Cardiac fibroblast (primary cell): Measurements from ENCODE around the gene LNX1.

Experiments used
- DNase-seq, 2 donors: peaks; one replicate each; pipeline versions ENCODE4 v3.0.0 to v3.0.0-alpha.2; 2010; ENCODE audit warnings: low read depth in 2 of 2
- H3K4me3 ChIP-seq, 2 donors: replicated peaks in 1 of 2; 1 replicate in 1 of 2; 2 replicates in 1 of 2; pipeline ENCODE4 v1.5.1; 2011; ENCODE audit warnings: low read depth in 2 of 2, low read length in 2 of 2, mild to moderate bottlenecking in 2 of 2, moderate library complexity in 1 of 2
- CTCF ChIP-seq: IDR thresholded peaks from one replicate; pipeline ENCODE4 v1.5.1; 2011; ENCODE audit warnings: low read depth, mild to moderate bottlenecking, low read length, inconsistent platforms

LNX1 gene

GRCh38 chr4:53547983-53548382 lies 43.3 kb downstream of the LNX1 start:
- H3K4me3 ChIP-seq = no peak overlapping the region
- no peak for TF ChIP-seq CTCF
- DNase-seq = peak; percentile 50 to 78

- H3K4me3 ChIP-seq = no peak overlapping the region
- DNase-seq = no peak
- no peak for TF ChIP-seq CTCF
These were observed 45.2 kb downstream of the LNX1 start for GRCh38 chr4:53545942-53546581.

DNA sequence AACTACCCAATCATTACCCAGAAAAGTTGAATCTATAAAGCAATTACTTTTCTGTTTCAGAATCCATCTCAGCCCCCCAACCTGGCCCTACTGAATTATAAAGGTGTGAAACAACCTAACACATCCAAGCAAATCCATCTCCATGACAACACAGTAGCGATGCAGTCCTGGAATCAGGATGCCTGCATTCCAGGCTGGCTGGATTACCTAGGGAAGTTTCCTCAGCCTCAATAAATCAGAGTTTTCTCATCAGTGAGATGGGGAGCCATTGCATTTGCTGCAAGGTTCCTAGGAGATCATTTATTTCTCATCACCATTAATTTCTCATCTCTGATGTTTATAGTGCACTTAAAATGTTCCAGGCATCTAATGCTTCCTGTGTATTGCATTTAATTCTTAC lies 46.0 kb downstream of the LNX1 start:
- H3K4me3 ChIP-seq = no peak overlapping the region
- no peak for TF ChIP-seq CTCF
- no peak for DNase-seq

DNA sequence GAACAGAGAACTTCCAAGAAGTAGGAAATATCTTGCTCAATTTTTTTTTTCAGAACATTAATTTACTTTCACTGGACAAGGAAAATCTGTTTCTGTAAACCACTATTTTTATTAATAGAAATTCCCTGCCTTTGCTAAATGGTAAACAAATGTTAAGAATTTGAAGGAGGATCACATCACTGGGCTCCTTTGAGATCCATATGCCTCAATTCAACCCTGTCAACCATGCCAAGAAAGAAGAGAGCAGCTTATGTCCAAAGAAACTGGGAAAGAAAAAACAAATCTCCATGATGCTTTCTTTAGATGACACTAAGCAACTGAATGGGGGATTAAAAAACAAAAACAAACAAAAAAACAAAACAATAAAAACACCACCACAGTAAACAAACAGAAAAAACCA lies 47.7 kb downstream of the LNX1 start:
- H3K4me3 ChIP-seq = no peak overlapping the region
- no peak for DNase-seq
- no peak for TF ChIP-seq CTCF

- DNase-seq = peak; percentile 92 to 98
- no peak overlapping the region for H3K4me3 ChIP-seq
- no peak for TF ChIP-seq CTCF
These were observed 49.6 kb downstream of the LNX1 start for GRCh38 chr4:53541577-53542206.

DNA sequence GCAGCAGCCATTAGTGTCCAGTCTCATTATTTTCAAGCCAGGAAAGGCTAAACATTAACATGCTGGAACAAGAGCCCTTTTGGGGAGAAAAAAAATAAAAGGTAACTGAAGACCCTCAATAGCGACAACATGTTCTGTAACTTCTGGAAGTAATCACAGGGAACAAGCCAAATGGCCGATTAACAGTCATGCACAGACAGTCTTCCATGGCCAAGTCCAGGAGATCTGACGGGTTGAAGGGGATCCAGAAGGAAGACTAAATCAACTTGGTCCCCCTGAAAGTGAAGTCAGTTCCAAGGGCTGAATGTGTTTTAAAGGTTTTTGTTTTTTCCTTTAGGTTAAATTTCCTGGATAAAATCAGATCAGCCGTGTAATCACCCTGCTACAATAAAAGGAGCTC lies 52.5 kb downstream of the LNX1 start:
- DNase-seq = no peak
- TF ChIP-seq CTCF = no peak
- H3K4me3 ChIP-seq = no peak overlapping the region
